HG02870 (cell line): ENCODE results near the gene FNDC5.

ENCODE experiments used
- ATAC-seq: cut with Tn5 transposase; IDR thresholded peaks from one replicate; pipeline ENCODE4 v1.9.1; 2021; ENCODE audit warnings: mild to moderate bottlenecking, moderate library complexity; ENCODE audit not compliant: unreplicated experiment

Gene FNDC5

DNA sequence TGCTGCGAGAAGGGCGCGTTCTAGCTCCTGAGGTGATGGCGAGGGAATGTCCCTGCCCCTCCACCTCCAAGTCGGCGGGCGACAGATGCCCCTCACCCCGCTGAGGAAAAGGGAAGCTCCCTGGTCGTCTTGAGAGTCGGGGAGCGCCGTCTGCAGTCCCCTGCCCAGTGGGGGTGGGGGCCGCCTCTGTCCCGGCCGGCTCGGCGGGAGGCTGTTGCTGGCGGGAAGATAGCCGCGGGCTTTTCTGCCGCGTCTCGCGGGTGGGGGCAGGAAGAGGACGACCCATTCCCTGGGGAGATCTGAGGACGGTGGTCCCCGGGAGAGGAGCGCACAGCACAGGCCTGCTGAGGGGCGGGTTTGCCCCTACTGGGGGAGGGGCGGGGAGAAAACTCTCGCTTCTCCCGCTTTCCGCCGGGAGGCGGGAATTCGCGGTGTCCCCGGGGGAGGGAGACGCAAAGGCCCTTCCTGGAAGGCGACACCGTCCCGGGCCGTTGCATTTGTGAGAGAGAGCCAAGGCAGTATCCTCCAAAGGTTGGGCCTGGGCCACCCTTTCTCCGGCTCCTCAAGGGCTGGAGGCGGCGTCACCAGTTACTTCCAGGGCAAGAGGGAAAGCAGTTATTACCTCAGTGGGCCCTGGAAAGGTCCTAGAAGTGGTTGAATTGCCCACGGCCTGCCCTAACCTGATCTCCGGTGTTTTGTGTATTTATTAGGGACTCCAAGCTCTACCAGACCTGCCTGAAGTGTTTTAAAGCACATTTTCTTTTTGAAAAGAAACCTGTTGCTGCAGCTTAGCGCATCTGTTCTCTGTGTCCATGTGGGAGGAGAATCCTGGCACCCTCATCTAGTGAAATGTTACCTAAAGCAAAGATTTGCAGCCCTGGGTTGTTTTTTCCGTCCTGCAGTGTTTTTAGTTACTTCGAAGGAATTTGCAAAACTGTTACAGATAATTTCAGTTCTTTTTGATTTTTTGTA lies 52.6 kb downstream of the FNDC5 start:
- peak; percentile 11 for ATAC-seq

DNA sequence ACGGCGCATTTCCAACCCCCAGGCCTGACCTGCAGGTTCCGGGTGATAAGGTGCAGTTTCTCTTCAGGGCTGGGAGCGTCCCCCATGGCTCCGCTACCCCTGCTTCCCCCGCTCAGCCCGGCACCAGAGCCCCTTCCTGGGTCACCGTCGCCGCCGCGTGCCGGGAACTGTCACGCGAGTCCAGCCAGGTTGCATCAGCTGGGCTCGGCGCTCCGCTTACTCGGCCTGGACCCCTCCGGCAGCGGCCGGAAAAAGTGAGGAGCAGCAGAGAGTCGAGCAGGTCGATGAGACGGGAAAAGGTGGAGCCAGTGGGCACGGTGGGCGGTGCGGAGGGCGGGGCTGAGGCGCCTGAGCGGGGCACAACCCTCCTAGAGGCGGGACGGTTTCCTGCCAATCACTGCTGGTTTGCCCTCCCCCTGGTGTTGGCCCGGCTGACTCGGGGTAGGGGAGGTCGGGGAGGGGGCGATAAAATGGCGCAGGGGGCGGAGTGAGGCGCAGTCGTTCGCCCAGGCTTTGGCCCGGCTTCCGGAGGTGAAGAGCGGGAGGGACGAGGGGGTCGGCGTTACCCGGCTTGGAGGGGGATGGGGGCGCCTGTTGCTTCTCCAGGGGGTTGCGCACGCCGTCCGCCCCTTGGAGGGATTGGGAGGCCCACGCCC lies 53.4 kb downstream of the FNDC5 start, which contains the start of the genes S100PBP and YARS1:
TSS of gene S100PBP (plus strand) at position 495 of the 656 bp plus-strand sequence. CDS start 8,447 bp downstream, outside the sequence.
TSS of gene YARS1 (minus strand) at position 200 of the 656 bp plus-strand sequence. CDS start at position 86, 114 bp downstream.
- peak; percentile 78 for ATAC-seq

DNA sequence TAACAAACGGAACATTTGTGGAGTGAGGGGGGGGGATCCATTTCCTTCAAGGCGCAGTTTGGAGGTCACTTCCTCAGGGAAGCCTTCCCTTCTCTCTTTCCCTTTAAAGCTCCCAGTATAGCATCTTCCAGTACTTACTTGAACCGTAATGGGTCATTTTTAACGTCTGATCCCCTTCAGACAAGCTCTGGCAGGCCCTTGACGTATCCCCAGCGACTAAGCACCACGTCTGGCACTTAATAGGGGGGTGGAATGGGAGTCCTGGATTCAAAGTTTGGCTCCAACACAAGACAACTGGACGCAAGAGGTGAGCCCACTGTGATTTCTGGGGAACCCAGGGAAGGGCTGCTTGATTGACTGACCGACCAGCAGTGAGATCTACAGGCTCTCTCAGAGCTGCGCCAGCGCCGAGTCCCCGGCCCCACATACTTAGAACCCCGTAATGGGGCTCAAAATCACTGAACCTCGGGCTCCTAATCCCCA lies 54.0 kb downstream of the FNDC5 start:
- peak; percentile 8 for ATAC-seq

DNA sequence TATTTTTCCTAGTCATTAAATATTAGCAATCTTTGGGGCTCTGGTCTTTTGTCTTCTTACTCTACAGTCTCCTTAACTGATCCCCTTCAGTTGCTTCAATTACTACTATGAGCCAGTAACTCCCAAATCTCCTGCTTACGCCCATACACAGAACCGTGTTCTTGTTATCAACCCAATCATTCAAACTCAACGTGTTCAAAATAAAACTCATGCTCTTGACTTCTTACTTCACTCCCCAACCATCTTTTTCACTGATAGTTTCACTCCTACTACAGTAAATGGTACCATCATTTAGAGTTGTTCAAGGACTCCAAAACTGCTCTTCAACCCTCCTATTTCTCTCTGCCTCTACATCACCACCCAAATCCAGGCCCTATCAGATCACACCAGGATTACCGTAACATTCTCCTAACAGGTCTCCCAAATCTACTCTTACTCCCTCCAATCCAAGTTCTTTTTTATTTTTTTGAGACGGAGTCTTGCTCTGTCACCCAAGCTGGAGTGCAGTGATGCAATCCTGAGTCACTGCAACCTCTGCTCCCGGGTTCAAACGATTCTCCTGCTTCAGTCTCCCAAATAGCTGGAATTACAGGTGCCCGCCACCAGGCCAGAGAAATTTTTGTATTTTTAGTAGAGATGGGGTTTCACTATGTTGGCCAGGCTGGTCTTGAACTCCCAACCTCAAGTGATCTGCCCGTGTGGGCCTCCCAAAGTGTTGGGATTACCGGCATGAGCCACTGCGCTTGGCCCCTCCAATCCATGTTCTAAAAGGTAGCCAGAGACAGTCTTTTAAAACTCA lies 56.6 kb downstream of the FNDC5 start:
- ATAC-seq: no peak
